SK-N-SH (cell line): ENCODE results near the gene PDCD11. TPM values are rescaled to one million over a fixed set of nuclear protein-coding genes. Genes with fewer than 3 reads are reported as not detected.

Experiments used
- CTCF ChIA-PET: fragments of 300-600, 350-600 bp; formaldehyde crosslinking; extraction: SDS; loops from one replicate; lab custom pipeline; 2021; lab: Yijun Ruan, JAX
- POLR2A ChIA-PET: fragments of 350-600 bp; sonication (Branson Sonifier 250); formaldehyde crosslinking; extraction: SDS; loops from one replicate; lab custom pipeline; 2020; ENCODE audit warnings: antibody characterized with exemption, inconsistent platforms; lab: Yijun Ruan, JAX
- DNase-seq: peaks from one replicate; pipeline ENCODE4 v3.0.0; 2012
- H2AFZ ChIP-seq: fragments of 200-600 bp; sonication (generic); 2 replicates; pipeline ENCODE4 v1.8.1; 2016; ENCODE audit warnings: antibody characterized with exemption, mild to moderate bottlenecking, low read depth
- H3F3A ChIP-seq: fragments of 200-600 bp; sonication (generic); replicated peaks from 2 replicates; pipeline ENCODE3; 2016; ENCODE audit warnings: antibody characterized with exemption, mild to moderate bottlenecking; ENCODE audit not compliant: insufficient read depth
- H3K27ac ChIP-seq, 2 experiments: fragments of 200-500 bp in 1 of 2; fragments of 200-600 bp in 1 of 2; sonication (Bioruptor generic) in 1 of 2; sonication (generic), shearing (Covaris generic) in 1 of 2; 2 replicates each; pipeline versions ENCODE4 v1.5.1 to v1.6.1; 2014 to 2016; ENCODE audit warnings: low read depth in 2 of 2, inconsistent platforms in 1 of 2, low read length in 1 of 2, mild to moderate bottlenecking in 1 of 2, mixed read lengths in 1 of 2
- H3K27me3 ChIP-seq: fragments of 200-600 bp; sonication (generic), shearing (Covaris generic); 2 replicates; pipeline ENCODE4 v1.6.1; 2016; ENCODE audit warnings: mixed run types; ENCODE audit not compliant: insufficient read depth
- H3K36me3 ChIP-seq, 2 experiments: fragments of 200-500 bp in 1 of 2; fragments of 200-600 bp in 1 of 2; sonication (Bioruptor generic) in 1 of 2; sonication (generic) in 1 of 2; replicated peaks in 1 of 2; 2 replicates each; pipeline versions ENCODE3 to v1.5.1; 2014 to 2016; ENCODE audit warnings: low read length in 1 of 2, mild to moderate bottlenecking in 1 of 2; ENCODE audit not compliant: insufficient read depth in 2 of 2, control insufficient read depth in 1 of 2
- H3K4me1 ChIP-seq, 2 experiments: fragments of 200-500 bp in 1 of 2; fragments of 200-600 bp in 1 of 2; sonication (Bioruptor generic) in 1 of 2; sonication (generic), shearing (Covaris generic) in 1 of 2; 2 replicates each; pipeline versions ENCODE4 v1.5.1 to v1.6.1; 2014 to 2016; ENCODE audit warnings: low read depth in 1 of 2, low read length in 1 of 2, mixed run types in 1 of 2; ENCODE audit not compliant: insufficient read depth in 2 of 2, control insufficient read depth in 1 of 2
- H3K4me2 ChIP-seq: fragments of 200-600 bp; sonication (generic), shearing (Covaris generic); 2 replicates; pipeline ENCODE4 v1.6.1; 2017; ENCODE audit warnings: mixed run types
- H3K4me3 ChIP-seq, 2 experiments: fragments of 200-500 bp in 1 of 2; fragments of 200-600 bp in 1 of 2; sonication (Bioruptor generic) in 1 of 2; sonication (generic), shearing (Covaris generic) in 1 of 2; 2 replicates each; pipeline versions ENCODE4 v1.5.1 to v1.8.1; 2014 to 2016; ENCODE audit warnings: low read depth in 2 of 2, inconsistent platforms in 1 of 2, low read length in 1 of 2, mild to moderate bottlenecking in 1 of 2, mixed read lengths in 1 of 2, moderate library complexity in 1 of 2
- H3K79me2 ChIP-seq: fragments of 200-600 bp; sonication (generic); 2 replicates; pipeline ENCODE4 v1.8.1; 2017; ENCODE audit warnings: mild to moderate bottlenecking; ENCODE audit not compliant: insufficient read depth
- H3K9ac ChIP-seq: fragments of 200-600 bp; sonication (generic); 2 replicates; pipeline ENCODE4 v1.6.1; 2017; ENCODE audit warnings: mixed run types
- H3K9me2 ChIP-seq: fragments of 200-600 bp; sonication (generic); 2 replicates; pipeline ENCODE4 v1.6.1; 2017; ENCODE audit warnings: mixed run types
- H3K9me3 ChIP-seq: fragments of 200-600 bp; sonication (generic); 2 replicates; pipeline ENCODE4 v1.6.1; 2017; ENCODE audit warnings: mixed run types, mild to moderate bottlenecking, moderate library complexity
- H4K20me1 ChIP-seq: fragments of 200-600 bp; sonication (generic); 2 replicates; pipeline ENCODE4 v1.6.1; 2017; ENCODE audit warnings: mild to moderate bottlenecking, mixed run types; ENCODE audit not compliant: insufficient read depth
- CTCF ChIP-seq: fragments of 200-600 bp; sonication (generic); IDR thresholded peaks from 2 replicates; pipeline ENCODE4 v1.6.1; 2017; ENCODE audit warnings: antibody characterized with exemption, mild to moderate bottlenecking, moderate library complexity
- ELF1 ChIP-seq: IDR thresholded peaks from 2 replicates; pipeline ENCODE4 v1.4.0; 2012
- FOXJ3 ChIP-seq: sonication (generic); formaldehyde crosslinking; IDR thresholded peaks from 2 replicates; pipeline ENCODE4 v1.5.1; 2020; ENCODE audit warnings: mild to moderate bottlenecking, missing genetic modification reagents
- GABPA ChIP-seq: IDR thresholded peaks from 2 replicates; pipeline ENCODE4 v1.4.0; 2012; ENCODE audit warnings: low read depth, mild to moderate bottlenecking
- IRF3 ChIP-seq: fragments of 150-350 bp; IDR thresholded peaks from 2 replicates; pipeline ENCODE4 v1.6.1; 2016; ENCODE audit warnings: mild to moderate bottlenecking, low read depth, low read length
- JUND ChIP-seq: IDR thresholded peaks from 2 replicates; pipeline ENCODE4 v1.4.0; 2012
- MEF2A ChIP-seq: IDR thresholded peaks from 2 replicates; pipeline ENCODE4 v1.4.0; 2012; ENCODE audit warnings: low read depth, borderline replicate concordance
- NFIC ChIP-seq: IDR thresholded peaks from 2 replicates; pipeline ENCODE4 v1.4.0; 2012; ENCODE audit warnings: borderline replicate concordance
- NRF1 ChIP-seq: IDR thresholded peaks from 2 replicates; pipeline ENCODE4 v1.6.1; 2012; ENCODE audit warnings: low read depth, mild to moderate bottlenecking, low read length
- PBX3 ChIP-seq: IDR thresholded peaks from 2 replicates; pipeline ENCODE4; 2012
- TAF1 ChIP-seq: IDR thresholded peaks from 2 replicates; pipeline ENCODE4 v1.6.1; 2012; ENCODE audit warnings: low read depth, mild to moderate bottlenecking, low read length, moderate library complexity, borderline replicate concordance
- WGBS: methylation state at CpG from one replicate; pipeline ENCODE4 v1.1.6; 2017; ENCODE audit warnings: low lambda C conversion rate; 5-methylcytosine and 5-hydroxymethylcytosine counted together
- polyA plus RNA-seq, 3 experiments: library from polyadenylated mRNA; depleted of rRNA; stranded (reverse); fragments of >200 nt; gene quantifications; 2 replicates each; pipeline ENCODE4 v1.2.3, GENCODE V29; 2012

The PDCD11 gene
- polyA plus RNA-seq, 1 of the 3 experiments (the other 2 are of a cell fraction), result 29.8 TPM

GRCh38 chr10:103479135-103479534 is 82.7 kb downstream of the PDCD11 start, which contains the start of gene CALHM3:
Gene CALHM3 (minus strand): TSS chr10:103479240. CDS start chr10:103479032, 208 bp downstream.
- TF ChIP-seq NRF1, result no peak
- TF ChIP-seq FOXJ3 (CRISPR knock-in tag), result no peak
- no peak for TF ChIP-seq GABPA
- TF ChIP-seq JUND, result no peak
- TF ChIP-seq IRF3, result no peak
- no peak for TF ChIP-seq ELF1
- TF ChIP-seq PBX3, result no peak
- TF ChIP-seq TAF1, result no peak
- TF ChIP-seq CTCF, result no peak

DNA sequence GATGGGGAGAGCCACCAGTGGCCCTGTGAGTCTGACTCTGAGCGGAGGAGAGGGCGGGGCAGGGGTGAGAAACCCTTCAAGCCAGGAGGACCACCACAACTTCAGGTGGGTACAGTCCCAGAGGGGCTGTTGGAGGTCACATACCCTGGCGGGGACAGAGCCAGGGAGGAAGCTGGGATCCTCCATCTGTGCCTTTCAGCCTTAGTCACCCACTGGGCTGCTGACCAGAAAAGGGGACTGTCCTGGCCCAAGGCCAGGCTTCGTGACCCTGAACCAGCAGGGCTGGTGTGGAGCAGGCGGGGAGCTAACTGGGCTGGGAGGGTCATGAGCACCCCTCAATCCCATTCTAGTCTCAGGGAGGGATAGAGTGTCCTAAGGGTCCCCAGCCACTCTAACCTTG is 84.1 kb downstream of the PDCD11 start:
- H3K9ac ChIP-seq, result no peak overlapping the region
- H3K4me3 ChIP-seq, result no peak overlapping the region
- H3K79me2 ChIP-seq, result no peaks in the 10 kb centered on the region
- H3K9me2 ChIP-seq, result no peaks in the 10 kb centered on the region
- TF ChIP-seq NFIC (peak; percentile 66), MEF2A (no peak)
- TF ChIP-seq, all 33 proteins: peak for 1
- ChIA-PET POLR2A (no interaction called here), CTCF (interaction anchor here (0.9 to 1.3 kb wide), 8 partner anchors 23 to 135 kb away, joined by 3 to 7 read pairs (median 4); no protein-coding TSS in a partner anchor)
- Histone ChIP-seq H3F3A (peaks cover 9% of the 10 kb centered on the region), H3K27ac (no peak overlapping the region), H3K4me2 (no peak overlapping the region), H3K4me1 (peaks cover 0 to 11% of the 10 kb centered on the region in 2 experiments; a peak in 1 of 4 replicates), H3K27me3 (no peaks in the 10 kb centered on the region), H4K20me1 (no peaks in the 10 kb centered on the region), H3K36me3 (no peaks in the 10 kb centered on the region), H3K9me3 (no peaks in the 10 kb centered on the region), H2AFZ (no peak overlapping the region; the same call in 1 of the 2 replicates)
- 51% methylated on average over 5 of the region's 5 CpGs for WGBS
- DNase-seq, result no peak

More at GRCh38 chr10:103479135-103479534, 82.7 kb downstream of the PDCD11 start, which contains the start of gene CALHM3:
- H4K20me1 ChIP-seq, result no peaks in the 10 kb centered on the region
- no peaks in the 10 kb centered on the region for H3K9me2 ChIP-seq
- peaks cover 9% of the 10 kb centered on the region for H3F3A ChIP-seq
- H3K9me3 ChIP-seq, result no peaks in the 10 kb centered on the region
- WGBS, result 77% methylated on average over 4 of the region's 7 CpGs
- H3K27ac ChIP-seq, result no peak within 1 kb of the TSS
- ChIA-PET CTCF (interaction anchor here (0.6 to 1.5 kb wide), 3 partner anchors 28 to 114 kb away, joined by 3 to 4 read pairs (median 3); no protein-coding TSS in a partner anchor), POLR2A (no interaction called here)
- no peak within 1 kb of the TSS for H3K4me3 ChIP-seq
- H3K4me2 ChIP-seq, result no peak within 1 kb of the TSS
- no peak for DNase-seq
- no peaks in the 10 kb centered on the region for H3K79me2 ChIP-seq
- H2AFZ ChIP-seq, result no peak within 1 kb of the TSS
- no peak within 1 kb of the TSS for H3K9ac ChIP-seq
- no peaks in the 10 kb centered on the region for H3K27me3 ChIP-seq
- H3K4me1 ChIP-seq, result peaks cover 0 to 11% of the 10 kb centered on the region in 2 experiments; a peak in 1 of 4 replicates
- no peaks in the 10 kb centered on the region for H3K36me3 ChIP-seq
